GM19043 (cell line): ENCODE measurements around the gene PGAM1.
"Not testable (repeated sequence)": the region's sequence is repeated elsewhere in the genome, so short reads cannot be mapped to it uniquely, and the experiment has no call there.

Experiments used
- ATAC-seq: cut with Tn5 transposase; IDR thresholded peaks from one replicate; pipeline ENCODE4 v1.9.1; 2021; ENCODE audit warnings: low read depth; ENCODE audit not compliant: unreplicated experiment

PGAM1 gene

GRCh38 chr10:97425964-97426775, at the start of gene PGAM1:
Gene PGAM1 (plus strand): TSS chr10:97426191. CDS start chr10:97426308, 117 bp downstream.
- peak; percentile 75 for ATAC-seq

- ATAC-seq, result no peak
These were observed 49.6 kb upstream of the PGAM1 start for GRCh38 chr10:97376413-97376812.

DNA sequence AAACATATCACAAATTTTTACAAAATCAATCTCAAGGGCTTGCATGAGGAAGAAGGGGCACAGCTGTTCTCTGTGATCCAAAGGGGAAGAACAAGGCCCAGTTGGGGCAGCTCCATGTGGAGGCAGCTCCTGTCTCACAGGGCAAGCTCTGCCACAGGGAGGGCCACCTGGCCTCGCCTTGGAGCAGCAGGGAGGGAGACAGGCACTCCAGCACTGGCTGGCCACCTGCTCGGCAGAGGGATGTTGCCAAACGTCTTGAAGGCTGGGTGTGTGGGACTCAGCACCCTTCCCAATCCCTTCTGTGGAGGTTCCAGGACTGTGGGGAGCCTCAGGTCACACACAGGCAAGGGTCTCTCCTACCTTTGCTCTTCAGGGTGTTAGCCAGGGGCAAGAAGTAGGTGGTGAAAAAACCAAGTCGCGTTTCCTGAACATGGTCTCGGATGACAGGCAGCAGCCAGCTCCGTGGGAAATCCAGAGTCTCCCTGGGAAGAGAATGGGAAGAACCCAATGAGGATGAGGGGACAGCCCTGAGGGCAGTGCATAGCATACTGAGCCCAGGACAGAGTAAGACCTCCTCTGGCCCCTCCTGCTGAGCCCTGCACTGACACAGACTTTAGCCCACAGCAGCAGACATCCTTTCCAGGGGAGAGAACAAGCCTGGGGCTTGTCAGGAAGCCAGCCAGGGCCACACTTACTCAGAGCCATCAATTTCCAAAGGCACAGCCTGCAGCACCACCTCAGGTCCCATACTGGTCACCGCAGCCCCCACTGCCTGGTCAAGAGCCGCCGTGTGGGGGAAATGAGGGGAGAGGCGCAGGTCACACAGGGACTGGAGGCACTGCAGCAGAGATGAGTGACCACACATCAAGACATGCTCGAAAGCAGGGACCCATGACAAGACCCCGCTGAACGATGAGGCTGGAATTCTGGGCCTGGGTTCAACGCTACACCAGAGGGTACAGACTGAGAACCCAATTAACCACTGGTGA, 46.8 kb upstream of the PGAM1 start:
- ATAC-seq, result no peak

DNA sequence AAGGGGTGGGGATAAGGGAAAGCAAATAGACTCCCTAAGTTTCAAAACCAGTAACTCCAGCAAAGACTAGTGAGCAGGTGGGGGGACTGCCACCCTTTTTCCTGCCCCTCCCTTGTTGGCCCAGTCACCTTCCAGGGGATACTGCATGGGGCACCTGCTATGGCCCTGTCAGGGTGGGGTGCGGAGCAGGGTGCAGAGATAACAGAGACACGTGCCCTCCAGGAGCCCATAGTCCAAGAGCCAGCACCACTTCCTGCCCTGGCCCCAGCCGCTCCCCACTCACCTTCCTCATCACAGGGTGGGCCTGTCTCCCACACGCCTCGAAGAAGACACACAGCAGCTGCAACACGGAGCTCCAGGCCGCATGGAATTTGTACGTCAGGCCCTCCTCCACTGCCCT, 45.5 kb upstream of the PGAM1 start:
- ATAC-seq, result no peak

DNA sequence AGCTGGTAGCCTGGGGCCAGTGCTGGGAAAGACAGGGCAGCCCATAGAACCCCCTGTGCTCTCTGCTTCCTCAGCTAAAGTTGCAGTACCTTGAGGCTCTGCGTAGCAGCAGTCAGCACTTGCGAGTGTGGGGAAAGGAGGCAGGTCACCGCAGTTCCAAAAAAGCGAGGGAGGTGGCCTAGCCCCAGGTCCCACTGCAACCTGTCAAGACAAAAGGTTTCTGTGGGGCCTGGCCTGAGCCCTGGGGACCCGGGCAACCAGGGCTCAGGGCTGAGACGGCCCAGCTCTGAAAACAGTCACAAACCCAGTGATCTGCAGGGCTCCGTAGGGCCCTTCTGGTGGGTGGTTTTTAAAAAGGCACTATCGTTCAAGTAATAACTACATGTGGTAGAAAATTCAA, 44.4 kb upstream of the PGAM1 start:
- no peak for ATAC-seq

- no peak for ATAC-seq
These were observed 42.8 kb upstream of the PGAM1 start for GRCh38 chr10:97383159-97383558.

GRCh38 chr10:97384156-97384555, 41.8 kb upstream of the PGAM1 start:
- no peak for ATAC-seq

DNA sequence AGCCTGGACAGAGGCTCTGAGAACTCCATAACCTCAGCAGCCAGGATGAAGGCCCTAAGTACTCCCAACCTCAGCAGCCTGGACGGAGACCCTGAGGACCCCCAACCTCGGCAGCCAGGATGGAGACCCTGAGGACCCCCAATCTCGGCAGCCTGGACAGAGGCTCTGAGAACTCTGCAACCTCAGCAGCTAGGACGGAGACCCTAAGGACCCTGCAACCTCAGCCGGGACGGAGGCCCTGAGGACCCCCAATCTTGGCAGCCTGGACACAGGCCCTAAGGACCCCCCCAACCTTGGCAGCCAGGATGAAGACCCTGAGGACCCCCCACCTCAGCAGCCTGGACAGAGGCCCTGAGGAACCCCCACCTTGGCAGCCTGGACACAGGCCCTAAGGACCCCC, 41.4 kb upstream of the PGAM1 start:
- ATAC-seq, result no peak

GRCh38 chr10:97385565-97385964, 40.4 kb upstream of the PGAM1 start:
- no peak for ATAC-seq

GRCh38 chr10:97388152-97388551, 37.8 kb upstream of the PGAM1 start:
- no peak for ATAC-seq

DNA sequence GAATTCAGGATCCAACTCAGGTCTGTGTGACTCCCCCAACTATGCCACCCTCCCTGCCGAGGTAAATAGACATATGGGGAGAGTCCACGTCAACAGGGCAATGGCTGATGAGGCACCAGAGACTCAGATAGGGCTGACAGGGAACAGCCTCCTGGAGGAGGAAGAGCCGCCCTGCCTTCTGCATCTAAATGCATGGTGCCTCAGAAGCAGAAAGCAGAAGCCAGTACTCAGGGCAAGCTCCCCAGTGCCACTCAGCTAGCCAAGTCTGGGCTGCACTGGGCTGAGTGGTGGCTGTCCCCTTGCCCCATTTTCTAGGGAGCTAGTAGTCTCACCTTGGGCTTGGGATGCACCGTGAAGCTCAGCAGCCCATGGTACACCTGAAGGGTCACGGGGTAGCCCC, 35.9 kb upstream of the PGAM1 start:
- no peak for ATAC-seq

DNA sequence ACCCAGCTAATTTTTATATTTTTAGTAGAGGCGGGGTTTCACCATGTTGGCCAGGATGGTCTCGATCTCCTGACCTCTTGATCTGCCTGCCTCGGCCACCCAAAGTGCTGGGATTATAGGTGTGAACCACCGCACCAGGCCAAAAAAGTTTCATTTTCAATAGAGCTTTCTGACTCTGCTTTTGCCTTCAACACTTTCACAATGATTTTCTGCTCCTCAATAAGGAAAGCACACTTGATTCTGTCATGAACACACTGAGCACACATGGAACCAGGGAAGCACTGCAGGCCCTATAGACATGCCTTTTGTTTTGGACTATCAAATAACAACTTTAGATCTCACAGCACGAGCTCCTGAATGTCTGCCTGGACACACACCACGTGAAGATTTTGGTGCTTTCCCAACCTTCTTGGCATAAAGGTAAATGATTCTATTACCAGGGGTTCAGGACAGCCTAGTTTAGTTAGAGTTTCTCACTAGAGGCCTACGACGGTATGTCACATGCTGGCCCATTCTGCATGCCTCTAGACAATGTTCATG, 32.9 kb upstream of the PGAM1 start:
- ATAC-seq, result no peak

- no peak for ATAC-seq
These were observed 29.9 kb upstream of the PGAM1 start for GRCh38 chr10:97396056-97396455.

DNA sequence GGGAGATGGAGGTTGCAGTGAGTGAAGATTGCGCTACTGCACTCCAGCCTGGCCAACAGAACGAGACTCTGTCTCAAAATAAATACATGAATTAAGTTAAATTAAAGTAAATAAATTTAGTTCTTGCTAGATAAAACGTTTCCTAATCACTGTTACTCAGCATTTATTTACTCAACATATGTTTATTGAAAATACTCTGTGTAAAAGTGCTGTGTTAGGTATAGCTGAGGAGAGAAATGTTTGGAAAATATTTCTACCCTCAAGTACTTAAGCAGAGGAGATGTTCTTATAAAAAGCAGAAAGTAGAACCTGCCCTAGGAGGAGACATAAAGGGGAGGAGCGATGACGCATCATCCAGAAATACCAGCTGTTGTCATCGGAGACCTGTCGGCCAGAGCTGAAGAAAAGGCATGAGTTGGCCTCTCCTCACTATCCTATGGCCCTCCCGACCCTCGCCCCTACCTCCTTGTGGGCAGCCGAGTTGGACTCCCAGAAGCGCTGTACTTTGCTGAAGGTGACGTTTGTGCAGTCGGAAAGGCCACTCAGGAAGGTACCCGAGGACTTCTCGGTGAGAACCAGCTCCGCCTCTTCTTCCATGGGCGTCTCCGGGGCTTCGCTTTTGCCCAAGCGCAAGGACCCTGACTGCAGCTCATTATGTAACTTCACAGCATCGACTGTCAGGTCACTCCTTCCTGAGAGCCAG, 26.0 kb upstream of the PGAM1 start:
- ATAC-seq, result no peak

DNA sequence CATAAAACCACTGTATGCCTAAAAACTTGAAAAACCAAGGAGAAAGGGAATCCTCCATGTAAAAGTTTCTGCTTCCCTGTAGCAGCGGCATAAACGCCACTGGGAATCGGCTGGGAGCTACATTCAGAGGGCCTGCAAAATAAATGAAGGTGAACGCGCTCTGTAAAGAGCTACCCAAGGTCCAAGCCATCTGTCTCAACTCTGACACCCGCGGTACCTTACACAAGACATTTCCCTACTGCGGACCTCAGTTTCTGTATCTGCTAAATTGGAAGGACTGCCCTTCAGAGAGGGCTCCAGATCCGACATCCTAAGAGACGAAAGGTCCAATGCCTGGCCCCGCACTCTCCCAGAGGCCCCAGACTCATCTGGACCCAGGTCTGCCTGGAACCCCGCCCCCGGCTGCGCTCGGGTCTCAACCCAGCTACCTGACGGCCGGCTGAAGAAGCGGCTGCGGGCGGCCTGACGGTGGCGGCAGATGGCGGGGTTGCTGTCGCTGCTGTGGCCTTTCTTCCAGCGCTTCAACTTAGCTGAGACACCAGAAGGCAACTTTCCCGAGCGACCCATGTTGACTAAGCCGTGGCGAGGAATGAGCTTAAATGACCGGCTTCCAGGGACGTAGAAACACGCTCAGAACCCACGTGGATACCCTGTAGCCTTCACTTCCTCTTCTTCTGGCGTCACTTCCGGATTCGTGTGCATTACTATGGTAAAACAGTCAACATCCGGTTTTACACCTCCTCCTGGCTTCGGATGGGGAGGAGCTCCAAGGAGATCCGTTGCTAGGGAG, 25.1 kb upstream of the PGAM1 start, which contains the start of gene RRP12:
Gene RRP12, minus strand, starts transcription at position 676 of the 790 bp plus-strand sequence. Its CDS starts 109 bp downstream, at position 567.
- ATAC-seq, result peak; percentile 99

DNA sequence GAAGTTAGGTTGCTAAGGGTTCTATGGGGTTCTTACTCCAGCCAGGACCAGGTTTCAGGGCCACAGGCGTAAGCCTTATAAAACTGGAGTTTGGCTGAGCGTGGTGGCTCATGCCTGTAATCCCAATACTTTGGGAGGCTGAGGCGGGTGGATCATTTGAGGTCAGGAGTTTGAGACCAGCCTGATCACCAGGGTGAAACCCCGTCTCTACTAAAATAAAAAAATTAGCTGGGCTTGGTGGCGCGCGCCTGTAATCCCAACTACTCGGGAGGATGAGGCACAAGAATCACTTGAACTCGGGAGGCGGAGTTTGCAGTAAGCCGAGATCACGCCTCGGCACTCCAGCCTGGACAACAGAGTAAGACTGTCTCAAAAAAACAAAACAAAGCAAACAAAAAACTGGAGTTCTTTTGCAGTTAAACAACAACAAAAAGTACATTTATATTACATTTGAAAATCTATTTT, 24.5 kb upstream of the PGAM1 start:
- no peak for ATAC-seq

- no peak for ATAC-seq
These were observed 21.9 kb upstream of the PGAM1 start for GRCh38 chr10:97404044-97404443.

DNA sequence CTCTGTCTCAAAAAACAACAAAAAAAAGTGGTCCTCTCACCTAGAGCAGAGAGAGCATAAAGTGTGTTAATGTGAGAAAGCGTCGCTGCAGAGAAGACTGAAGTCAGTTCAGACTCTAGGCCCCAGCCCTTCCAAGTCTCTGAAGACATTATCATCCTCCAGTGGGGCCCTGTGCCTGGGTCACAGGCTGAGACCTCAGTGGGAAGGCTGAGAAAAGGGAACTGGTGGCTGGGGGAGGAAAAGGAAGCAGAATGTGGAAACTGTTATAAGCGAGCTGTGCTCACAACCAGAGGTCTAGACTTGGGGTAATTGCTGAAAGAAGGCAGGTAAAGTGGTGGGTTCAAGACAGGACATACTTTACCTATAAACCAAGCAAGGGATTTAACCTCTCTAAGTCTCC, 19.9 kb upstream of the PGAM1 start:
- no peak for ATAC-seq

DNA sequence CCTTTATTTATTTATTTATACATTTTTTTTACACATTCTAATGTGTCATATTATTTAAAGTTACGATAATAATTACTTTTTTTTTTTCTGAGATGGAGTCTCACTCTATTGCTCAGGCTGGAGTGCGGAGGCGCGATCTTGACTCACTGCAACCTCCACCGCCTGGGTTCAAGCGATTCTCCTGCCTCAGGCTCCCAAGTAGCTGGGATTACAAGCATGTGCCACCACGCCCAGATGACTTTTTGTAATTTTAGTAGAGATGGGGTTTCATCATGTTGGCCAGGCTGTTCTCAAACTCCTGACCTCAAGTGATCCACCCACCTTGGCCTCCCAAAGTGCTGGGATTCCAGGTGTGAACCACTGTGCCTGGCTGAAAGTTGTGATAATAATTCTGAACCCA, 19.5 kb upstream of the PGAM1 start:
- ATAC-seq, result not testable (repeated sequence)
